ENCODE results near the gene RAD51.

DNA sequence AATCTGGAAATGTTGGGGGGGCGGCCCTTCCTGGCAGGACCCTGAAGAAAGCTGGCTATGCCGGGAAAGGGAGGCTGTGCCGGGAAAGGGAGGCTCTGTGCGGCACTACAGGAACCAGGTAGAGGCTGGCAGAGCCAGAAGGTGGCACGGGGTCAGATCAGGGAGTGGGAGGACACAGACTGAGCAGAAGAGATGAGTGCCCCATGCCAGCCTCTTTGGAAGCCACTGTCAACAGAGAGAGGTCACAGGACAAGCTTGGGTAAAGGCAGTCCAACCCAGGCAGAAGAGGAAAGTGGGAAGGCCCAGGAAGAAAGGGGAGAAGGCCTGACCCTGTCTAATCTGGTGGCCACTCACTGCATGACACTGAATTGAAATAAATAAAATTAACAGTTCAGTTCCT lies 76.3 kb downstream of the RAD51 start:
- TF ChIP-seq POLR2A (IDR thresholded peaks at IDR 0.05): no peak
- TF ChIP-seq, protein P1, sequence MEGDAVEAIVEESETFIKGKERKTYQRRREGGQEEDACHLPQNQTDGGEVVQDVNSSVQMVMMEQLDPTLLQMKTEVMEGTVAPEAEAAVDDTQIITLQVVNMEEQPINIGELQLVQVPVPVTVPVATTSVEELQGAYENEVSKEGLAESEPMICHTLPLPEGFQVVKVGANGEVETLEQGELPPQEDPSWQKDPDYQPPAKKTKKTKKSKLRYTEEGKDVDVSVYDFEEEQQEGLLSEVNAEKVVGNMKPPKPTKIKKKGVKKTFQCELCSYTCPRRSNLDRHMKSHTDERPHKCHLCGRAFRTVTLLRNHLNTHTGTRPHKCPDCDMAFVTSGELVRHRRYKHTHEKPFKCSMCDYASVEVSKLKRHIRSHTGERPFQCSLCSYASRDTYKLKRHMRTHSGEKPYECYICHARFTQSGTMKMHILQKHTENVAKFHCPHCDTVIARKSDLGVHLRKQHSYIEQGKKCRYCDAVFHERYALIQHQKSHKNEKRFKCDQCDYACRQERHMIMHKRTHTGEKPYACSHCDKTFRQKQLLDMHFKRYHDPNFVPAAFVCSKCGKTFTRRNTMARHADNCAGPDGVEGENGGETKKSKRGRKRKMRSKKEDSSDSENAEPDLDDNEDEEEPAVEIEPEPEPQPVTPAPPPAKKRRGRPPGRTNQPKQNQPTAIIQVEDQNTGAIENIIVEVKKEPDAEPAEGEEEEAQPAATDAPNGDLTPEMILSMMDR (IDR thresholded peaks at IDR 0.05): no peak

Measured in esophagus squamous epithelium (tissue), 4 donors.